GM21619 (cell line): ENCODE data around the gene AMOTL1.

Source experiments
- ATAC-seq: cut with Tn5 transposase; IDR thresholded peaks from one replicate; pipeline ENCODE4 v1.9.1; 2021; ENCODE audit not compliant: unreplicated experiment

The AMOTL1 gene

DNA sequence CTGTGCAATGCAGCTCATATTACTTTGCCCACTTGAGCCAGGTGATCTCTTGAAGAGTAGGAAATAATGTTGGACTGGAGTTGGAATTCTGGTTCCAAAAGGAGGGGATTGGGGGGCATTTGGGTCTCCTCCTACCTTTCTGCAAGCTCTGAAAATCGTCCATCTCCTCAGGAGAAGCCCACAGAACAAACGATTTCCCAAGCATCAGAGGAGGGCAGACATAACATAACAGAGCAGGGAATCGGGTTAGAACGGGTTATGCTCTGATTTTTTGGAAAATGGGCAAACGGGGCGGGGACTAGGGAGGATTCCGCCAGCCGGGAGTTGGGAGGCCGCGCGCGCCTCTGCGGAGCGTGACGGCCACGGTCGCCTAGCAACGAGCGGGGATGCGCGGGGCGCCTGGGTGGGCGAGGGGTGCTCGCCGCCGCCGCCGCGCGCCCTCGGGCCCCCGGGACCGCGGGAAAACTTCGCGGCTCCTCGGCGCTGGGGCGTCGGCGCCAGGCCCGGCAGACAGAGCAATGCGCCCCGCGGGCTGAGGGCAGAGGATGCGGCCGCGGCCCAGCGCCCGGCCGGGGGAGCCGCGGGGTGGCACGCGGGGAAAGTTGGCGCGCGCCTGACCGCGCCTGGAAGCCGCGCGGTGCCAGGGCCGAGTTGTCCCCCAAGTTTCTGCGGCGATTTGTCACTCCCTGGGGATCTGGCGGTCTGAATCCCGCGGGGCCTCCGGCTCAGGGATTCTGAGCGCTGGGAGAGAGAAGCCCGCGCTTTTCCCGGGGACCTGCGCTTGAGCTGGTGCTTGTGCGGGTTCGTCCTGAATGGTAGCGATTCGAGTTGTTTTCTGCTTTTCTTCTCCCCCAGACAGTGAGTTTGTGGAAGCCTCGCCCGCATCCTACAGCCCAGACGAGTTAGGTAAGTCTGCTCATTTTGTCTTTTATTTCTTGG is 27.8 kb upstream of the AMOTL1 start:
- ATAC-seq: no peak

DNA sequence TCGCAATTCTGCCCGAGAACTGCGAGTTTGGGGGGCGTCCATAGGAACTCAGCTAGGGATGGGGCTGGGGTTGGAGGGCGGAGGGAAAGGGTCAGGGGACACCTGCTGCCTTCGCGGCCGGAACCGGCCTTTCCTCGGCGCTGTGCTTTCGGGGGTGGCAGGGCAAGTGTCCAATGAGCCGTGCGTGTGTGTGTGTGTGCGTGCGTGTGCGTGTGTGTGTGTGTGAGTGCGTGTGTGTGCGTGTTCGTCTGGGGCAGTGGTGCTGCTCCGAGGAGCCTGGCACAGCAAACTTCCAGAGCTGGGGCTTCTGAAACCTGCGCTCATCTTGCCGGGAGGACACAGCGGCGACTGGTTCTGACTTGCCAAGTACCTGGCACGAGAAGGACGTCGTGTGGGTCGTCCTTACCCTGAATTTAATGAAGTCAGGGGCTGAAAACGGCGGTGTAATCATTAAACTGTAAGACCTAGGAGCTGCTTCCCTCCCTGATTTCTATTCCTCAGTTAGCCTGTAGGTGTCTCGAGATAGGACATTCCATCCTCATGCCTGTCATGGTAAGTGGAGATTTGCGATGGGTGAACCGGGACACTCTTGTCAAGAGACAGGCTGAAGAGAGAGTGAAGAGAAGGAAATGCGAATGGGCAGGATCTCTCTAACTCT is 27.0 kb upstream of the AMOTL1 start:
- no peak for ATAC-seq

DNA sequence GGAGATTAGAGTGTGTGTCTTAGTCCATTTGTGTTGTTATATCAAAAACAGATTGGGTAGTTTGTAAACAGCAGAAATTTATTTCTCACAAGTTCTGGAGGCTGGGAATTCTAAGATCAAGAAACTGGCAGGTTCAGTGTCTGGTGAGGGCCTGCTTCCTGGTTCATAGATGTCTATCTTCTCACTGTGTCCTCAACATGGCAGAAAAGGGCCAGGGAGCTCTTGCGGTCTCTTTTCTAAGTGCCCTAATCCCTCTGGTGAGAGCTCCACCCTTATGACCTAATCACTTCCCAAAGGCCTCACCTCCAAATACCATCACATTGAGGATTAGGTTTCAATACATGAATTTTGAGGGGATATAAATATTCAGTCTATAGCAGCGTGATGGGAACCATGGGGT is 25.5 kb upstream of the AMOTL1 start:
- ATAC-seq: no peak

DNA sequence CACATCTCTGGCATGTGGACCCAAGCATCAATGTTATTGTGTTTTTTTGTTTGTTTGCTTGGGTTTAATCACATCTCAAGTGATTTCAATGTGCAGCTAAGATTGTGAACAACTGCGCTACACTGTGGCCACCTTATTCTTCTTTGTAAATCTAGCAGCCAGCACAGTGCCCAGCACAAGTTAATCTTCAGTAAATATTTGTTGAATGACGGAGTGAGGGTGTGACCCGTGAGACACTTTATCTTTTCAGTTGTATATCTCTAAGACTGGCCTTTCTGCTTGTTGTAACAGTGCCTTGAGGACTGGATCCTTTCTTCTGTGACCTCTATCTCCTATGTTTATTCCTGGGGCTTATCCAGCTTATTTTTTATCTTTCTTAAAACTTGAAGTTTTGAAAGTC is 21.4 kb upstream of the AMOTL1 start:
- ATAC-seq: no peak

DNA sequence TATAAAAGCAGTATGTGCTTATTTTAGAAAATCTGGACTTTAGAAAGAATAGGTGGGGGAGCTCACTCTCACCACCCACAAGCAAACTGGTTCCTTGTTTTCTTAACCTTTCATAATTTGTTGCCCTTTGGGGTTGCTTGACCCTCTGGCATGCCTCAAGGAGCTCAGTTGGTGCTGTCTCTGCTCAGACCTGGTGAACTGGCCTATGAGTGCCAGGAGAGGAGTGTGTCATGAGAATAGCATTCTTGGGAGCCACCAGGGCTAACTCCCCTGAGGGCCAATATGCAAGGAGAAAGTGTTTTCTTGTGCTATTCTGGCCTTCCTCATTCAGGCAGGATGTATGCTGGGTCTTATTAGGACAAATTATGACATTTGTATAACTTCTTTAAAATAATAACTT is 21.0 kb upstream of the AMOTL1 start:
- no peak for ATAC-seq

DNA sequence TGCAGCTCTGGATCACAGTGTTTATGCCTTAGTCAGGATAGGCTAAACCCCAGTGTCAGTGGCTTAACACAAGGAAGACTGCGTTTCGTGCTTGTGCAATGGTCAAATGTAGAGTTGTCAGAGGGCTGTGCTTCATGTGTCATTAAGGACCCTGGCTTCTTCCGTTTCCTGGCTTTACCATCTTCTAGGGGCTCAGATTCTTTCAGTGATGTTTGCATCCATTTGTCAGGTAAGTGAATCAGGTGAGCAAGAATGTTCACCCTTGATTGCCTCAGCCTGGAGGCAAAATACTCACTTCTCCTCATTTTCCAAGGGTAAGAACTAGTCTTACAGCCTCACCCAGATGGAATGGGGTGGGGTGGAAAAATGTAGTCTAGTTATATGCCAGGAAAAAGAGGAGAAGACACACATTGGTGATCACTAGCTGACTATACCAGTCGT is 20.5 kb upstream of the AMOTL1 start:
- no peak for ATAC-seq

DNA sequence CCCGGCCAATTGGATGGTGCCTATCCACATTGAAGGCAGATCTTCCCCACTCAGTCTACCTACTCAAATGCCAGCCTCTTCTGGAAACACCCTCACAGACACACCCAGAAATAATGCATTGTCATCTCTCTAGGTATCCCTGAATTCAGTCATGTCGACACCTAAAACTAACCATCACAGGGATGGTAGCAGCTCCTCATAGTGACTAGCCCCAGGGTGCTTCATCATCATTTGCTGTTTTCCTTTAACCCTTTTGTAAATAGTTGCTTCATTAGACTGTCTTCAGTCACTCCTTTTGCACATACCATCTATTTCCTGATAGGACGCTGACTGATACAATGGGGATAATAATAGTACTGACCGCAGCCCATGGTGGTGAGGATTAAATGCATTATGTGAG is 18.8 kb upstream of the AMOTL1 start:
- ATAC-seq: no peak

DNA sequence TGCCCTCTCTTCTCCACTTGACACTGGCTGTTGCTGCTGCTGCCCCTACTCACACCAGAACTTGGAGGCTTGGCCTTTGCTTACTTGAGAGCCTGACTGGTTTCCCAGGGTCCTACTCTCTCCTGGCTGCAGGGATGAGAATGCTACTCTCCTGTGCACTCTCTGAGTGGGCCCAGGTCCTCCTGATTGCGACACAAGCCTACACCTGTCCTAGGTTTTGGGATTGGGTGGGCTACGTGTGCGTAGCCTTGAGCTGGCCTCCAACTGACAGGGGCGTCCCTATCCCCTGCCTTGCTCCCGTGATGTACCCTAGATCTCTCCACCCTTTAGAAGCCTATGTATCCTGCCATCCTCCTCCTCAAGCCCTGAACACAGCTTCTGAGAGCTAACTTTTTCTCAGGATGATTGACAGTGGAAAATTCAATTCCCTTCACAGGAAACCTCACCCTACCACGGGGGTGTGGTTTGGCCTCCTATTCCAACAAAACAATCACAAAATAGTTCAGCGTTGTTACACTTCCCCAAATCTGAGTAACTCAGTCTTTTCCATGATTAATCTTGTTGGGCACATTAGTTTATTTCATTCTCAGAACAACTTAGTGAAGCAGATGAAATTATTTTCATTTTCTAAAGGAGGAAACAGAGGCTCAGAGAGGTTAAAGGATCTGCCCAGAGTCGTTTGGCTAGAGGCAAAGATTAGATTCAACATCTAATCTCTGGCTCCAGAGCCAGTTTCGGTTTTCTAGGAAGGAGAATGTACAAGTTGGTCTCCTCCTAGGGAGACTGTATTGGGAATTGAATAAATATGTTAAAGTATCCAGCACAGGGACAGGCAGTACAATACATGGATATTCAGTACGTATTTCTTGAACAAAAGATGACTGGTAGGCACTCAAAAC is 17.6 kb upstream of the AMOTL1 start:
- no peak for ATAC-seq

DNA sequence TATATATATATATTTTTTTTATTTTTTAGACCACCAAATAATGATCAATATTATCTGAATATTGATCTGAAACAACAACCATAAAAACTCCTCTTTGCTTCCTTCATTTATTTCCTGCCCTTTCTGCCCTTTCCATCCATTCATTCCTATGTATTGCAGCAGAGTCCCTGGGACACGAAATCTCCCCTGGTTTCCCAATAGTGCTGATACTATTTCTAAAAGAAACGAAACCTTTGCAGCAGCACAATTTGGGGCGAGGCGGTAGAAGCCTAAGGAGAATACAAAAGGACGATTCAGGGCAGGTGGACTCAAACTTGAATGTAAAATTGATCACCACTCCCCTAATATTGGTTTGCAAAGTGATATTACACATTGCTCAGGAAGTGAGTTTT is 16.9 kb upstream of the AMOTL1 start:
- no peak for ATAC-seq

DNA sequence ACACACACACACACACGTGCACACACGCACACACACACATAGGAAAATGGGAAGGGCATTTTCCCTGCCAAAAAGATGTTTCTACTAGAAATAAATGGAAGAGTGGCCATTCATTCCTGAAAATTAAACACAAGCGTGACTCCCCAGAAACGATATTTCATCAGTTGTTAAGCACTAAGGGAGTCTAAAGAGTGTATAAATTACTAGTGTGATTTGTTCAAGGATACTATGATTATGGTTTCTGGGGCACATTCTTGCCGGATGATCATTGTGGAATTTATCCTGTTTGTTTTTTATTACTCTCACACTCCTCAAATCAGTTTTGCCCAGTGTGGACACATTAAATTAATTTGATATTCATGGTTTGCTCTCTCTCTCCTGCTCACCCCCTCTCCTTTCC is 16.4 kb upstream of the AMOTL1 start:
- no peak for ATAC-seq

DNA sequence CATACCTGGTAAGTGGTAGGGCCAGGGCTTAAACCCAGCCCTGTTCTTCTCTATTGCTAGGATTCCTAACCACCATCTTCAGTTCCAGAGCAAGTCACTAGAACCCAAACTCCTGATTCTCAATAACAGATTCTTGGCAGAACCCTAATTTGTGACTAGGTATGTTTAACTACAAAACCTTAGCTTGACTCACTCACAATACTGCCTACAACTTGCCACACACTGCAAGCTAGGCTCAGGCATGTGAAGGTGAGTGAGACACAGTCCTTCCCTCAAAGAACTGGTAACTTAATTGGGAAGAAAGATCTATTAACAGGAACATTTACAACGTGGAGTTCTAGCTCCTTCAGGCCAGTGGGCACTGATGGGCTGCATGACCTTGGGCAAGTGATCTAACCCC is 14.5 kb upstream of the AMOTL1 start:
- ATAC-seq: no peak

DNA sequence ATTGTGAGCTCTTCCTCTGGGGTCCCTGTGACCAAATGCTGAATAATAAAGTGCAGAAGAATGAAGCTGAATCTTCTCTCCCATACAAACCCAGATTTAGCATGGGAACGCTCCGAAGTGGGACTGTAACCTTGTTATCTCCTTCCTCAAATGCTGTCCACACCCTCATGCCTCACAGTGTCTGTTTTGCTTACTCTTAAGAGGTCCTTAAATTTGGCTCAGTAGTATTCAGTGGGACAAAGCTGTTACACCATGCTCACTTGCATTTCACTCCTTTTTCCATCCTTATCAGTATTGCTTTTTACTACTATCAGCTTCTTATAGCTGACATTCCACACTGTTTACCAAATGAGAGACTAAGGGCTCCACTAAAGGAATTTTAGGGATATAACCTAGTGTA is 13.8 kb upstream of the AMOTL1 start:
- ATAC-seq: no peak

DNA sequence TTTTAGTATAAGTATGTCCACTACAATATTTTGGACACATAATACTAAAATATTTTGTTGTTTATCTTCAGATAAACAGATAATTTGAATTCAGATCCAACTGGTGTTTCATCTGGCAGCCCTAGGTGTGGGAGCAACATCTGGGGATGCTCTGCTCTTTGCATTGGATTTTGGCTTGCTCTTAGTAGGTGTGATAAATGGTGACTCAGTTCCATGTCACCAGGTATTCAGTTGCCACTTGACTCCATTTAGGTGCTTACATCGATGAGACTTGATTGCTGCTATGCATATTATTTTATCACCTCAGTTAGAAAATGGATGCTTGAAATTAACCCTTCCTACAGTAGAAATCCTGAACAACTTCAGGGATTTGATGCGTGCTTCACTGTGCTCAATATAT is 13.3 kb upstream of the AMOTL1 start:
- no peak for ATAC-seq

DNA sequence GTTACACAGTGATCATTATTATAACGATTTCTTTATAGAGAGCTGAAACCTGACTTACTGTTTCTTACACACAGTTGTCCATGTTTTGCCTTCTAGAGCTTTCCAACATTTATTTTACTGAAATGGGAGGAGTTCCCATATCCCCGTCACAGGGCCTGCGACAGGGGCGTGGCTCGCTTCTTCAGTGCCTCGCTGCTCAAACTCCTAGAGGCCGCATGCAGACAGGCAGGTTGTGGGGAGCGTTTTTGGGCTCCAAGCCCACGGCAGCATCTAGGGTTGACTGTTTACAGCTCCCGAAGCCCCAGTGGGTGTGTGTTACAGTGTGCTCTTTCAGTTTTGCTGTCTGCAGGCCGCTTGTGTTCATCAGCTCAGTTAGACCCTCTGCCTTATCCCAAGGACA is 12.7 kb upstream of the AMOTL1 start:
- no peak for ATAC-seq

DNA sequence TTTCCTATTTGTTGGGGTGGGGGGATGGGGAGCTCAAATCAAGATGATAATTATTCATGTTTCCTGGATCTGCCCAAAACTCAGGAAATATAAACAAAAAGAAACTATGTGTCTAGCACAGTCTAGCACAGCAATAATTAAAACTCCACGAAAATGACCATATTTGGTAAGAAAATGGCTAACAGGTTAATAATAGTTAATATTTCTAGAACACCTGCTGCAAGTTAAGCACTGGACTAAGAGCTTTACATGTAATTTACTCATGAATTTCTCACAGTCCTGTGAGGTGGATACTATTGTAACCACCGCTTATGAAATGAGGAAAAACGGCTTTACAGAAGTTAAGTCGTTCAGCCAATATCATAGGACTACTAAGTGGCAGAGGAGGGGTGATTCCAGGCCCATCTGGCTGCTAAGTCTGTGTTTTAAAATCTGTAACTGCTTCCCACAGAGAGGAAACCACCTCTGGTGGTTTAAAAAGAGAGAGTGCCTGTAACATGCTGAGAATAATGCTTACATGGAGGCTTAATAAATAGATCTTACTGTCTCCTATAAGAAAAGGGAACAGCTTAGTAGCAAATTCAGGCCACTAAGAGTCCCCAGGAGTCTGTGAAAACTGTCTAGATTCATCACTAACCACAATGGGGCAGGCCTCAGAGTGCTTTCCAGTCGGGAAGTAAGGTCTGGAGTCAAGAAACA is 11.0 kb upstream of the AMOTL1 start:
- no peak for ATAC-seq

DNA sequence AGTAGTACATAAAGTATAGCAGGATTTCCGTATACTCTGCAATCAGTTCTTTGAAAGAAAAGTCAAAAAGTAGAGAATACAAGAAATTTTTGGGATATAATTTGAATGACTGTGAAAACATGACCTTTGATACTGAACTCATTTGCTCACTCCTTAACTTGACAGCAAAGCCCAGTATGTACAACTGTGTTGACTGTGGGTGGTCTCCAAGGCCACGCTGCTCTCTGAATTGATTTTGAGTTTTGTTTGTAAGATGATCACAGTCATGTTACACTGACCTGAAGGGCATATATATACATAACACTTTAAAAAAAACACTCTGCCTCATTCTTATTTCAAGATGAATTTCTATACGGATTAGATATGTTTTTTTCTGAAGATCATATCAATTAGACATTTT is 9.5 kb upstream of the AMOTL1 start:
- ATAC-seq: no peak

DNA sequence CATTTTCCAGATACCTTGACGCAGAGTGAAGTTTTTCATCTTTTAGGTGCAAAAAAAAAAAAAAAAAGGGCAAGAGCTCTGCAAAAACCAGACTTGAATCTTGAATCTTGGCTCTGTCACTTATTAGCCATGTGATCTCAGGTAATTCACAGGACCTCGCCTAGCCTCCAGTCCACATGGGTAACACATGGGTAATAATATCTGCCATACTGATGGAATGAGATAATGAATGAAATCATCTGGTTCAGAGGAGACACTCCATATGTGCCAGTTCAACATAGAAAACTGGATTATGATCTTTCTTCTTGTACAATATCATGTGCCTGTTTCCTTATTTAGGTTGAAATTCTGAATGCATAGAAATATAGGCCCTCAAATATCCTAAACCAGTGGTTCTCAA is 8.6 kb upstream of the AMOTL1 start:
- ATAC-seq: no peak

DNA sequence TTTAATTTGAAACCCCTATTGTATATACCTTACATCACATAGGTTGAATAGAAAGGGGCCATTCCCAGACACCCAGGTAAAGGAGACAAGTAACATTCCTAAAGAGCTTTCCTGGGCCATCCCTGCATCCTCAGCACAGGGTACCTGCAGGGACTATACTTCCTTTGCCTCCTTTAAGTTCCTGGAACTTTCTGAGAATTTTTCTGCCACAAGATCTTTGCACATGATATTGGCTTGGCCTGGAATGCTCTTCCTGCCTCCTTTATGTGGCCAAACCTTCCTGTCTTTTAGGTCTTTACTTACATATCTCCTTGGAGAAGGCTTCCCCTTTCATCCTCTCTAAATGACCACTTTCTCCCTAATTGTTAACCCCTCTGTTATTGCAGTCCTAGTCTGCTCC is 7.9 kb upstream of the AMOTL1 start:
- no peak for ATAC-seq

DNA sequence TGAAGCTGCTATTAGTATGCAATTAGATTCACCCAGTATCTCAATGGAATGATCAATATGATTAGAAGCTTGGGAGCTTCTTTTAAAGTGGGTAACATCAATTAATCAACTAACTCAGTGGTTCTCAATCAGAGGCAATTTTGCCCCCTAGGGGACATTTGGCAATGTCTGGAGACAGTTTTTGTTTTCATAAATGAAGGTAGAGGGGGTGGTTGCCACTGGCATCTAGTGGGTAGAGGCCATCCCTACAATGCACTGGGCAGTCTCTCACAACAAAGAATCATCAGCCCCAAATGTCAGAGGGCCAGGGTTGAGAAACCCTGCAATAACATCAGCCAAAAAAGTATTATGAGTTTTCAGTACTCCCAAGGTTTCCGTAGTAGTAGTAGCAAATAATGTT is 5.9 kb upstream of the AMOTL1 start:
- ATAC-seq: no peak

DNA sequence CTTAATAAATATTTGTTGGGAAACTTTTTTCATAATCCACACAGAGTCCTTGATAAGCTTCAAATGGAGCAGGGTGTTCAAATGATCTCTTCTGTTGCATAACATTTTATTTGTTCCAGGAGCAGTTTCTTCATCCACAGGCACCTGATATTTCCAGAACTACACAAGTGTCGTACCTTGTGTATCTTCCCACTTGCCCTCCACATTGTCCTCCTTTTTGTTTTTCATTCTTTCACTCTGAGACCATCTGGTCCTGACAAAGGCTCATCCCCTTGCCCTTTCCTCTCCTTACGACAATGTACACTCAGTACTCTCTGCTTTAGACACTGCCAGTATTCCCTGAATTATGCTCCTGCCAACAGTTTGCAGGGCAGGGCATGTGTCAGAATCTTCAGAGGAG is 5.2 kb upstream of the AMOTL1 start:
- ATAC-seq: no peak

DNA sequence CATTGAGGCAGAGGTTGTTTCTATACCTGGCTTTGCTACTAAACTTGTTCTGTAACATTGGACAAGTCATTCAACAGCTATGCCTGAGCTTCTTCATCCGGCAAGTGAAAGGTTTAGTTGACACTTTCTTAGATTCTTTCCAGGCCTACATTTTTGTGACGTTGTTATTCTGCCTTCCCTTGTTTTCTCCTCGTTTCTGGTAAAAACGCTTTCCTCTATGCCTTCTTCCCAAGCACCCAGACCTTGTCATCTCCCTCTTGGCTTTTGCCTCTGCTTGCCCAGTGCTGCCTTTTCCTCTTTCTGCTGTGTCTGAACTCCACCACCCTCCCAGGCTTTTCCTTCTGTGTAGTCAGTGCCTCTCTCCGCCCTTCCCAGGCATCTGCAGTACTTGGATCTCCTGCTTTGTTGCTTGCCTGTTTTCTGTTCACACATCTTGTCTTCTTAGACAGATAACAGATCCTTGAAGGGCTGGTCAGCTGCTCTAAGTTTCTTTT is 1.4 kb upstream of the AMOTL1 start:
- no peak for ATAC-seq
